H1 (cell line): ENCODE results near the gene NBPF1. TPM values are rescaled to one million over a fixed set of nuclear protein-coding genes. Genes with fewer than 3 reads are reported as not detected.
"Not testable (repeated sequence)": the region's sequence is repeated elsewhere in the genome, so short reads cannot be mapped to it uniquely, and the experiment has no call there.

Experiments used
- CTCF ChIA-PET: fragments of 300-600 bp; sonication (Branson Sonifier 250); formaldehyde crosslinking; loops from one replicate; lab custom pipeline; 2021; ENCODE audit not compliant: partially characterized antibody; lab: Charles Lee
- POLR2A ChIA-PET: fragments of 300-600 bp; sonication (Branson Sonifier 250); formaldehyde crosslinking; loops from one replicate; lab custom pipeline; 2021; ENCODE audit warnings: inconsistent platforms; ENCODE audit not compliant: partially characterized antibody; lab: Charles Lee
- DNase-seq, 2 experiments: peaks; one replicate each; pipeline versions ENCODE4 v3.0.0 to v3.0.0-alpha.2; 2010 to 2022; ENCODE audit warnings: low spot score in 2 of 2, low read depth in 1 of 2, mixed read lengths in 1 of 2
- FAIRE-seq: peaks from 2 replicates; lab custom pipeline; 2011; peaks lifted over from hg19 to GRCh38; lab: Jason Lieb, UNC
- H2AFZ ChIP-seq: 2 replicates; pipeline ENCODE4 v1.8.1; 2012; ENCODE audit warnings: low read length, inconsistent platforms
- H2AK5ac ChIP-seq: 2 replicates; pipeline ENCODE4 v1.6.1; 2013; ENCODE audit warnings: low read depth, low read length
- H2BK120ac ChIP-seq: replicated peaks from 2 replicates; pipeline ENCODE3; 2013; ENCODE audit warnings: low read depth, low read length, inconsistent platforms
- H2BK12ac ChIP-seq: 2 replicates; pipeline ENCODE4 v1.6.1; 2013; ENCODE audit warnings: low read depth, low read length
- H2BK15ac ChIP-seq: 2 replicates; pipeline ENCODE4 v1.6.1; 2013; ENCODE audit warnings: low read length
- H2BK20ac ChIP-seq: 2 replicates; pipeline ENCODE4 v1.6.1; 2013; ENCODE audit warnings: low read length
- H2BK5ac ChIP-seq: 2 replicates; pipeline ENCODE4 v1.6.1; 2013; ENCODE audit warnings: low read depth, low read length
- H3K14ac ChIP-seq: 2 replicates; pipeline ENCODE4 v1.6.1; 2013; ENCODE audit warnings: inconsistent platforms; ENCODE audit not compliant: insufficient read length
- H3K18ac ChIP-seq: 2 replicates; pipeline ENCODE4 v1.6.1; 2013; ENCODE audit warnings: low read length; ENCODE audit errors: extremely low read depth
- H3K23ac ChIP-seq: 2 replicates; pipeline ENCODE4 v1.6.1; 2013; ENCODE audit warnings: inconsistent platforms; ENCODE audit not compliant: insufficient read length
- H3K23me2 ChIP-seq: 2 replicates; pipeline ENCODE4 v1.6.1; 2013; ENCODE audit warnings: low read depth, low read length
- H3K27ac ChIP-seq: 2 replicates; pipeline ENCODE4 v1.6.1; 2011; ENCODE audit warnings: low read depth, low read length, inconsistent platforms
- H3K27me3 ChIP-seq, 4 experiments: replicated peaks in 1 of 4; 1 replicate in 1 of 4; 2 replicates in 3 of 4; pipeline versions ENCODE4 v1.6.1 to v1.8.1; 2011 to 2013; ENCODE audit warnings: low read length in 3 of 4, mild to moderate bottlenecking in 3 of 4, inconsistent platforms in 2 of 4, mixed read lengths in 2 of 4, moderate library complexity in 1 of 4; ENCODE audit not compliant: control insufficient read depth in 3 of 4, insufficient read depth in 3 of 4; ENCODE audit errors: extremely low read depth in 1 of 4
- H3K36me3 ChIP-seq, 4 experiments: 2 replicates each; pipeline versions ENCODE4 v1.6.1 to v1.8.1; 2011 to 2013; ENCODE audit warnings: mild to moderate bottlenecking in 4 of 4, low read length in 3 of 4, moderate library complexity in 2 of 4, control low read depth in 1 of 4, inconsistent platforms in 1 of 4; ENCODE audit not compliant: insufficient read depth in 4 of 4, control insufficient read depth in 2 of 4
- H3K4ac ChIP-seq: replicated peaks from 2 replicates; pipeline ENCODE3; 2013; ENCODE audit warnings: low read length, low read depth, mixed read lengths, inconsistent platforms; ENCODE audit not compliant: insufficient read length
- H3K4me1 ChIP-seq, 4 experiments: replicated peaks in 1 of 4; 1 replicate in 1 of 4; 2 replicates in 3 of 4; pipeline versions ENCODE4 v1.6.1 to v1.8.1; 2011 to 2013; ENCODE audit warnings: low read length in 3 of 4, inconsistent platforms in 2 of 4, mixed read lengths in 1 of 4; ENCODE audit not compliant: insufficient read depth in 4 of 4, control insufficient read depth in 3 of 4
- H3K4me2 ChIP-seq, 2 experiments: 2 replicates each; pipeline versions ENCODE4 v1.6.1 to v1.8.1; 2011 to 2013; ENCODE audit warnings: low read depth in 2 of 2, low read length in 2 of 2, control low read depth in 1 of 2, inconsistent platforms in 1 of 2, mild to moderate bottlenecking in 1 of 2; ENCODE audit not compliant: insufficient read depth in 1 of 2
- H3K4me3 ChIP-seq, 4 experiments: fragments of 200-600, 300-600 bp in 1 of 4; sonication (generic), shearing (Covaris generic), sonication (Bioruptor Twin) in 1 of 4; 2 replicates each; pipeline versions ENCODE4 v1.5.1 to v1.8.1; 2011 to 2016; ENCODE audit warnings: low read length in 4 of 4, low read depth in 3 of 4, control low read depth in 2 of 4, inconsistent platforms in 2 of 4, mild to moderate bottlenecking in 2 of 4, mixed read lengths in 1 of 4, moderate library complexity in 1 of 4; ENCODE audit not compliant: insufficient read depth in 2 of 4; ENCODE audit errors: extremely low read depth in 1 of 4
- H3K56ac ChIP-seq: replicated peaks from 2 replicates; pipeline ENCODE3; 2013; ENCODE audit warnings: low read depth, mild to moderate bottlenecking, mixed read lengths, low read length, inconsistent platforms; ENCODE audit not compliant: insufficient read length
- H3K79me1 ChIP-seq: 2 replicates; pipeline ENCODE4 v1.6.1; 2013; ENCODE audit warnings: low read depth, low read length, control low read depth
- H3K79me2 ChIP-seq, 2 experiments: 2 replicates each; pipeline versions ENCODE4 v1.6.1 to v1.8.1; 2012 to 2013; ENCODE audit warnings: low read length in 2 of 2, mild to moderate bottlenecking in 2 of 2, inconsistent platforms in 1 of 2; ENCODE audit not compliant: insufficient read depth in 2 of 2, control insufficient read depth in 1 of 2
- H3K9ac ChIP-seq, 4 experiments: replicated peaks in 1 of 4; 1 replicate in 1 of 4; 2 replicates in 3 of 4; pipeline versions ENCODE4 v1.6.1 to v1.8.1; 2011 to 2013; ENCODE audit warnings: low read depth in 3 of 4, low read length in 3 of 4, control low read depth in 2 of 4, mild to moderate bottlenecking in 2 of 4, moderate library complexity in 2 of 4, inconsistent platforms in 1 of 4; ENCODE audit errors: extremely low read depth in 1 of 4
- H3K9me3 ChIP-seq, 2 experiments: 2 replicates each; pipeline versions ENCODE4 v1.6.1 to v1.8.1; 2012 to 2013; ENCODE audit warnings: mild to moderate bottlenecking in 2 of 2, moderate library complexity in 2 of 2, control low read depth in 1 of 2, inconsistent platforms in 1 of 2, low read depth in 1 of 2, low read length in 1 of 2, mixed read lengths in 1 of 2; ENCODE audit not compliant: insufficient read depth in 2 of 2
- H4K20me1 ChIP-seq, 2 experiments: replicated peaks in 1 of 2; 2 replicates each; pipeline versions ENCODE3 to v1.8.1; 2011 to 2013; ENCODE audit warnings: inconsistent platforms in 2 of 2, low read length in 2 of 2, mild to moderate bottlenecking in 1 of 2; ENCODE audit not compliant: insufficient read depth in 2 of 2, control insufficient read depth in 1 of 2
- H4K5ac ChIP-seq: 2 replicates; pipeline ENCODE4 v1.6.1; 2013; ENCODE audit warnings: low read length, low read depth, mixed read lengths, inconsistent platforms; ENCODE audit not compliant: insufficient read length
- H4K8ac ChIP-seq: 2 replicates; pipeline ENCODE4 v1.8.0; 2013; ENCODE audit warnings: mild to moderate bottlenecking, moderate library complexity, low read length, inconsistent platforms; ENCODE audit not compliant: insufficient read depth; ENCODE audit errors: extremely low read depth
- H4K91ac ChIP-seq: replicated peaks from 2 replicates; pipeline ENCODE3; 2013; ENCODE audit warnings: low read length, mixed read lengths, inconsistent platforms; ENCODE audit not compliant: insufficient read length
- WGBS, 2 experiments: shearing (Covaris generic) in 1 of 2; methylation state at CpG; one replicate each; pipeline versions ENCODE4 v1.1.6 to v1.1.7; 2013 to 2015; ENCODE audit warnings: low lambda C conversion rate in 2 of 2, mixed read lengths in 2 of 2, inconsistent platforms in 1 of 2, low coverage in 1 of 2, missing lambda C conversion rate in 1 of 2; ENCODE audit not compliant: insufficient replicate concordance in 2 of 2, insufficient coverage in 1 of 2, insufficient read length in 1 of 2; ENCODE audit errors: extremely low coverage in 1 of 2, missing lambda C conversion rate in 1 of 2; 5-methylcytosine and 5-hydroxymethylcytosine counted together
- polyA plus RNA-seq, 7 experiments: library from polyadenylated mRNA; depleted of rRNA in 3 of 7; stranded (reverse) in 5 of 7; unstranded in 2 of 7; fragments of >200 nt in 5 of 7; fragments of 200-250 nt in 2 of 7; gene quantifications; 1 replicate in 5 of 7; 2 replicates in 1 of 7; 4 replicates in 1 of 7; pipeline versions ENCODE4 v1.2.1 to v1.2.3, GENCODE V29; 2011 to 2013; ENCODE audit warnings: missing spikeins in 2 of 7, mixed read lengths in 2 of 7
- total RNA-seq: library from RNA; stranded (reverse); fragmentation: NEBNext Ultra II Directional; extraction: Animal tissue kit (Norgen Biotek cat#: 25700); gene quantifications from 2 replicates; pipeline ENCODE4 v1.2.1, GENCODE V29; 2021

The NBPF1 gene
- total and polyA plus RNA-seq, 2 of the 8 experiments (the other 6 are each of a cell fraction or from before 2014, with no cell fraction given) = 9.6 to 19.3 TPM

GRCh38 chr1:16553244-16553643, 60.1 kb downstream of the NBPF1 start:
- WGBS, 2 experiments = 93% methylated on average over 8 of the region's 11 CpGs; no CpG with 5 or more reads in 1 of the 2 experiments
- H2AFZ ChIP-seq, H3K79me2 ChIP-seq, H4K8ac ChIP-seq, H2BK20ac ChIP-seq, H2BK120ac ChIP-seq, H3K27me3 ChIP-seq, H3K18ac ChIP-seq, H3K56ac ChIP-seq, FAIRE-seq, H2BK12ac ChIP-seq, H3K4me3 ChIP-seq, H2BK15ac ChIP-seq, H4K20me1 ChIP-seq, H4K91ac ChIP-seq, H3K9ac ChIP-seq, H3K36me3 ChIP-seq, CTCF ChIA-PET, H3K27ac ChIP-seq, H3K14ac ChIP-seq, H3K9me3 ChIP-seq, H3K4ac ChIP-seq, H3K79me1 ChIP-seq, H4K5ac ChIP-seq, DNase-seq, POLR2A ChIA-PET, H3K4me2 ChIP-seq, H3K23ac ChIP-seq, H2BK5ac ChIP-seq, H3K4me1 ChIP-seq, H2AK5ac ChIP-seq, H3K23me2 ChIP-seq: not testable (repeated sequence)

GRCh38 chr1:16550212-16550918, 63.0 kb downstream of the NBPF1 start:
- H4K91ac ChIP-seq, H3K36me3 ChIP-seq, H3K23ac ChIP-seq, H2BK5ac ChIP-seq, H2BK120ac ChIP-seq, H2BK20ac ChIP-seq, H2BK15ac ChIP-seq, H3K56ac ChIP-seq, H3K79me2 ChIP-seq, H3K4ac ChIP-seq, H3K27ac ChIP-seq, H3K9ac ChIP-seq, H3K27me3 ChIP-seq, H3K79me1 ChIP-seq, H3K18ac ChIP-seq, POLR2A ChIA-PET, FAIRE-seq, CTCF ChIA-PET, H3K14ac ChIP-seq, H4K5ac ChIP-seq, H3K4me3 ChIP-seq, H4K20me1 ChIP-seq, H4K8ac ChIP-seq, H2AFZ ChIP-seq, H3K23me2 ChIP-seq, H3K9me3 ChIP-seq, H2AK5ac ChIP-seq, H3K4me2 ChIP-seq, DNase-seq, H2BK12ac ChIP-seq, H3K4me1 ChIP-seq: not testable (repeated sequence)
- WGBS, 2 experiments = 83% methylated on average over 1 of the region's 1 CpG; no CpG with 5 or more reads in 1 of the 2 experiments
